HG03135 (cell line): ENCODE results near the gene MON2.

Experiments used
- ATAC-seq: cut with Tn5 transposase; IDR thresholded peaks from one replicate; pipeline ENCODE4 v1.9.1; 2021; ENCODE audit warnings: mild to moderate bottlenecking, moderate library complexity; ENCODE audit not compliant: unreplicated experiment

Gene MON2

GRCh38 chr12:62604373-62604772, 137.7 kb downstream of the MON2 start:
- no peak for ATAC-seq

GRCh38 chr12:62604871-62605270, 138.2 kb downstream of the MON2 start:
- no peak for ATAC-seq

DNA sequence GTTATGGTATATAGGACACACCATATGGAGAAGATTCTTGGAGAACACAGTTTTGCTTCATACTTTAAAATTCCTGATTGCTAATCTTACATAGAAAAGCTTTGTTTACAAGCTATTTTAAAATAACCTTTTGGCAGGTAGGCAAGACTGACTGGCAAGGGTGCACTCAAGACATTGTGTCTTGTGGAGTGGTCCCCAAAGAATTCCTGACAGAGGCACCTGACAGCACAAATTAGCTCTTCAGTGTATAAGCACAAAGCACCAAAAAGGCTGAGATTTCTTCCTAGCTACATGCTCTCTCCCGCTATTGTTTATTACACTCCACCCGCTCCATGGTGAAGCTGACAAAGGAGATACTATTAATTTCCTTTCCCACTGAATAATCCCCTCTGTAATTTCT, 139.4 kb downstream of the MON2 start:
- ATAC-seq: no peak

DNA sequence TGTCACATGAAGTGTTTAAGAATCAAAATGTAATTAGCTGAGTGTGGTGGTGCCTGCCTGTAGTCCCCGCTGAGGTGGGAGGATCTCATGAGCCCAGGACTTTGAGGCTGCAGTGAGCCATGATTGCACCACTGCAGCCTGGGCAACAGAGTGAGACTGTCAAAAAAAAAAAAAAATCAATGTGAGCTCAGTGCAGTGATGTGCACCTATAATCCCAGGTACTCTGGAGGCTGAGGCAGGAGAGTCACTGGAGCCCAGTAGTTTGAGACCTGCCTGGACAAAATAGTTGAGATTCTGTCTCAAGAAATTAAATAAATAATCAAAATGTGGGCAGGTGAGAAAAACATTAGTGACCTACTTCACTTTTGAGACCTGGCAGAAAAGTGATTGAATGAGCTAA, 140.0 kb downstream of the MON2 start:
- no peak for ATAC-seq

GRCh38 chr12:62613081-62613480, 146.5 kb downstream of the MON2 start:
- no peak for ATAC-seq

DNA sequence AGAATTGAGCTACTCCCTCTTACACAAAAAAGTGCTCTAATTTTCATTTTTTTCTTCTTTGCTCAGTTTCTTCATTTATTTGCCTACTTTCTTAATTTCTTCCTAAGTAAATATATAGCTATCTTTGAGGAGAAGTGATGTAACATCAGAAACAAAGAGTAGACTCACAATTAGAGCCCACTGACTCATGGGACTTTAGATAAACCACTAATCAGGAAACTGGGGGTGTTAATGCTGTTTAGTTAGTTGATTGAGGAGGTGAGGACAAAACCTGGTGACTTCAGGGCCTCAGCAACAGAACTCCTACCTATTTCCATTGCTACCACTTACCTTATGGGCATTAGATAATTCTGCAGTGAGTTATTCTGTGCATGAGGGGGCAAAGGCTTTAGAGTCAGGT, 151.7 kb downstream of the MON2 start:
- ATAC-seq: no peak

DNA sequence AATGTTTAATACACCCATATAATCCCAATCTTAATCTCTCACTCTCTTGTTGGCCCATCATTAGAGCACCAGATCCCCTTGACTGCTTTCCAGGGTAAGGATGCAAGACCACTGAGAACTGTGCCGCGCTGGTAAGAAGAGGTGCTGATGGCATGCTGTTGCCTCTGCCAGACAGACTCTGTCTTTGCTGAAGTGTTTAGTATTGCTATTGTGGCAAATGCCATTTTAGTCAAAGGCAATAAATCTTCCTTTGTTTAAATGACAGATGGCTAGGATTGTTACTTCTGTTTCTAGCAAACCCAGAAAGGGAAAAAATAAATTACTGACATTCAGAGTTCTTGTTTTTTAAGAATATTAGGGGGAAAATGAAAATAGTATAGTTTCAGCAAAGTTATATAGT, 152.3 kb downstream of the MON2 start:
- ATAC-seq: no peak

DNA sequence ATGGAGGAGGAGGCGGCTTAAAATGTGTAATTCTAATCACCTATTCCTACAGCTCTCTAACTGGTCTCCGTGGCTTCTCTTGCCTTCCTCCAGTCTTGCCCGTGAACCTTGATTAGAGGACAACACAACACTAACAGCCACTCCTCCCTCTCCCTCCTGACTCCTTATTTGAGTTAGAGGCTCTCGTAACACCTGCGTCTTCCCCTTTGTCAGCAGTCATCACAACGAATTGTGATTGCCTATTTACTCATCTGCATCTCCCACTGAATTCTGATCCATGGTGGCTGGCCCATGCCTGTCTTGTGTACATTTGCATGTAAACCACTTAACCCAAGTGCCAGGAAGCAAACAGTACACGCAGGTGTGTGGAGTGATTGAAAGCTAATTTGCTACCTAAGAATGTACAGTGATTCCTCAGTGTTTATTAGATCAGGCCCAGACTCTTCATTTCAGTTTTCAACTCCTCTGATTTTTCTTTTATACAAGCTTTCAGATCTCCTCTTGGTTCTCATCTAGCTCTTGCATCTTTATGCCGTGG, 154.5 kb downstream of the MON2 start:
- ATAC-seq: no peak

DNA sequence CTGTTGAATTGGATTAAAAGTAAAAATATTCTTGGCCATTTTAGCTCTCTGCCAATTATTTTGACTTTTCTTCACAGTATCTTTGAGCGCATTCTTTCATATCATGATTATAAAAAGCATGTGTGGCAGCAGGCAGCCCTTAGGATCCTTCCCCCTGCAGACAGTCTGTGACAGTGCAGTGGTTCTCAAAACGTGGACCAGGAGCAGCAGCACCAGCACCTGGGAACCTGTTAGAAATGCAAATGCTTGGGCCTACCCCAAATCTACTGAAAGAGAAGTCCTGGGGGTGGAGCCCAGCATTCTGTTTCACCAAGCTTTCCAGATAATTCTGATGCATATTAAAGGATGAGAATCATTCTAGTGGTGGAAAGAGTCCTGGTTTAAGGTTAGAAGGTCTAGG, 155.6 kb downstream of the MON2 start:
- no peak for ATAC-seq

DNA sequence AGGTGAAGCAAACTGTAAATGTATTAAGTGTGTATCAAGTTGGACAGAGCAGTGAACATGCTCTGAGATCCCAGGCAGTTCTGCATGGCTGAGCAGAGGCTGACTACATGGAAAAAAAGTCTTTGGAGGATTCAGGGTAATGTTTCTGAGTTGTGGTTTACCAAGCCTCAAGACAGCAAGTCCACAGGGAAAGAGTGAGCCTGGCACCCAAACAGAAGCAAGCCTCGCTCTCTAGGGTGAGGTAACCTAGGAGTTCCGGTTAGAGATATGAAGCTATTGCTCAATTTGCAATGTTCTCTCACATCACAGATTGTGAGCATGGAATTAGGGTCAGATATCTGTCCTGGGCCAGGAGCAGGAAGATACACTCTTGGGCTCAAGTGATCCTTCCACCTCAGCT, 158.6 kb downstream of the MON2 start:
- ATAC-seq: no peak

GRCh38 chr12:62627181-62627580, 160.6 kb downstream of the MON2 start:
- ATAC-seq: no peak

DNA sequence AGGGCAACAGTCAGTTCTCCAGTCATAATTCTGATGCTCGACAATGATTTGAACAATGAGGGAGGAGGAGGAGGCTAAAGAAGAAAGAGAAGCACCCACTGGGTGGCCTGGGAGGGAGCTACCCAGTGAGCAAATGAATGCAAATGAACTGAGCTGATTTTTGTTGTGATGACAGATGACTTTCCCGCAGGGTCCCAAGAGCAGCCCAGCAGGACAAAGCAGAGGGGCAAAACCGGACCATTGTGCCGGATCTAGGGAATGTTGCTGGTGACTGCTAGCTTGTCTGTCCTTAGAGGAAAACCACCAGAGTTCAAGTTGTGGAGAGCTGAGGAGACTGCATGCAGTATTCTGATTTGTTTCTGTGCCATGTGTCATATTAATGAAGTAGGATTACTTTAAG, 162.8 kb downstream of the MON2 start:
- ATAC-seq: no peak

- no peak for ATAC-seq
Observed at GRCh38 chr12:62629971-62630739, 163.5 kb downstream of the MON2 start.

DNA sequence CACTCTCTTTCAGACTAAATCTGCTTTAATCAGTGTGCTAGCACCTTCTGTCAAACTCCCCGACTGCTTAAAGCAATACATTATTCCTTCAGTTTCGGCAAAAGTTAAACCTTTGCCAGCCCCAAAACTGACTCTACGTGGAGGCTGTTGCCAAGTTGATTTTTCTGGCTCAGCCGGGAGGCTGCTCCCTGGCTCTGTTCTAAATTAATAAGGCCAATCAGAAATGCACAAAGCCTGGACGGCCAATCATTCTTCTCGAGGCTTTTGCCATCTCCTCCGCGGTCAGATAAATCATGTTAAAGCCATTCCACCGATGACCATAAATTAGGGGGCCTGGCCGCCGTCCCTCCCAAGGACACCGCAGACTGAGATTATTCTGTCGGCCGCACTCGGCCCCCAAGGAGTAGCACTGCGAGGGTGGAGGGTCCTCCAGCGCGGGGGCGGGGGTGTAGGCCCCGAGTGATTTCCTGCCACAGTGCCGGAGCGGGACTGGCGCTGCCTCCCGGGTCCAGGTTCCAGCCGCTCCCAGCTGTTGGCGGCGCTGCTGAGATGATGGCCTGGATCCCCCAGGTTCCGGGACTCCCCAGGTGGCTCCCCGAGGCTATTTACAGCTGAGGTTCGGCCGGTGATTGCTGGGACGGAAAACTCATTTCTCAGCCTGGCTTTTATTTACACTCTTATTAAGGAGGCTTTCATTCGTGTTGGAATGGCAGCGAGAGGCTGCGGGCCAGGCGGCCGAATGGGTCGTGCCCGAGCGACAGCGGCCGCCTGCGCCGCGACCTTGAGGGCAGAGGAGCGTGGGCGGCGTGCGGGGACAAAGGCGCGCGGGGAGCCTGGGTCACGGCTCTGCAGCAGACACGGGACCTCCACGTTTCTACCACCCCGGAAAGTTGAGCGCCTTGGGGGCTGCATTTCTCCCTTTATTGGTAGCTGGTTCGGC, 165.1 kb downstream of the MON2 start:
- ATAC-seq: peak; percentile 63

DNA sequence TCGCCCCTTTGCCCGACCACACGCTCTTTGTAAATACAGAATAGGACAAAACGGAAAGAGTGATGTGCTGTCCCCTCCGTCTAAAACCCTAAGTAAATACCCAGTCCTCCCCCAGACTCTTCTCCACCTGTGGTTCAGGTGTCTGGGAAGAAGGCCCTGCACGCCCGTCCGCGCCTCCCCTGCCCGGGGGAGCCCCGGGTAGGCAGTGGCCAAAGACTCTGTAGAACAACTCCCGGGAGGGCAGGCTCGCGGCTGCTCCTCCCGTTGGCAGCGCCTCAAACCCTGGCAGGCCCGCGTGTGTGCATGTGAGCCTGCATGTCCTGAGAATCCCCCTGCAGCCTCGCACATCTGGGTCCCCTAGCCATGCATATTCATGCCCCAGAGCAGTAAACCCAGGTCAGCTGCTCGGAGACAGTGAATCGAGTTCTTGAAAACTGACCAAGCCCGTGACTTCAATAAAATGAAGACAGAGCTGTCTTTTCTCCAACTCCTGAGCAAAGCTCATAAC, 165.8 kb downstream of the MON2 start:
- peak; percentile 34 for ATAC-seq

GRCh38 chr12:62635649-62636048, 169.0 kb downstream of the MON2 start:
- no peak for ATAC-seq

DNA sequence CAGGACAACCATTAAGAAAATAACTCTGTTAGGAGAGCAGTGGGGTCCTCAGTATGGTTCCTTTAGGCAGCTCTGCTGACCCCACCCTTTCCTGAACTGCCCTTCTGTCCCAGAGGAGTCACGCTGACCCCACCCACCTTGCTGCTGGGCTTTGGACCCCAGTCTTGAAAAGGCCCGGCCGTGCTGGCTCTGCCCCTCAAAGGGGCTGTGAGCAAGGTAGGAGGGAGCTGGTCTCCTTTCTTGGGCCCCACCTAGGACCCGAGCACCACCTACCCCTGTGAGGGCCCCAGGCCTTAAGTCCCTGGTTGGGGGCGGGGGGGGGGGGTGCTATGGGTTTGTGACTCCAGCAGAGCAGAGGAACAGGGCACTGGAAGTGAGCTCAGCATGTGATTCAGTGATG, 171.1 kb downstream of the MON2 start:
- no peak for ATAC-seq

- peak; percentile 95 for ATAC-seq
Observed at GRCh38 chr12:62640910-62641448, 174.4 kb downstream of the MON2 start.

DNA sequence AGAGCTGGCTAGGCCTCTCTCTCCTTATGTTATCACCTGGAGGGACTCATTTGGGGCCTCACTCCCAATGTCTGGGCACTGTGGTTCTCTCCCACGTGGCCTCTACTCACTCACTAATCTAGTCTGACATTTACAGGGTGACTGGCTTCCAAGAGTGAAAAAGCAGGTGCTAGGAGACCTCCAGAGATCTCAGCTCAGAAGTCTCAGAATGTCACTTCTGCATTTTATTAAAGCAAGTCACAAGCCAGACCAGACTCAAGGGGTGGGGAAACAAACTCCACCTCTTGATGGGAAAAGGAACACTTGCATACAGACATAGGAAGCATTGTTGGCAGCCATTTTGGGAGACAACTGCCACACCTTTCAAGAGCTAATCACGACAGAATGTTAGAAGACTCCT, 175.9 kb downstream of the MON2 start:
- no peak for ATAC-seq

- ATAC-seq: no peak
Observed at GRCh38 chr12:62643486-62643885, 176.9 kb downstream of the MON2 start.

- no peak for ATAC-seq
Observed at GRCh38 chr12:62646566-62646965, 179.9 kb downstream of the MON2 start.
